ENCODE results near the gene KIR2DL1. TPM values are rescaled to one million over a fixed set of nuclear protein-coding genes. Genes with fewer than 3 reads are reported as not detected.
"Not testable (repeated sequence)": the region's sequence is repeated elsewhere in the genome, so short reads cannot be mapped to it uniquely, and the experiment has no call there.

Gene KIR2DL1
- total RNA-seq, 1 donor from 2014 or later, result not detected

GRCh38 chr19:54778896-54779295, 9.3 kb downstream of the KIR2DL1 start:
- H3K9me3 Mint-ChIP-seq; H3K4me1 Mint-ChIP-seq (ENCODE audit: low read depth); H3K36me3 Mint-ChIP-seq (ENCODE audit: low read depth); intact Hi-C loops (cut with micrococcal nuclease); H3K27ac Mint-ChIP-seq; DNase-seq (ENCODE audit: low spot score); H3K27me3 Mint-ChIP-seq (ENCODE audit: low read depth); H3K4me3 Mint-ChIP-seq (ENCODE audit: low read depth): not testable (repeated sequence)

- H3K4me1 Mint-ChIP-seq (ENCODE audit: low read depth); H3K9me3 Mint-ChIP-seq; DNase-seq (ENCODE audit: low spot score); H3K4me3 Mint-ChIP-seq (ENCODE audit: low read depth); intact Hi-C loops (cut with micrococcal nuclease); H3K27me3 Mint-ChIP-seq (ENCODE audit: low read depth); H3K27ac Mint-ChIP-seq; H3K36me3 Mint-ChIP-seq (ENCODE audit: low read depth): not testable (repeated sequence)
Measured at GRCh38 chr19:54782916-54783315, 13.3 kb downstream of the KIR2DL1 start.

- H3K36me3 Mint-ChIP-seq (ENCODE audit: low read depth); H3K4me1 Mint-ChIP-seq (ENCODE audit: low read depth); H3K27me3 Mint-ChIP-seq (ENCODE audit: low read depth); H3K9me3 Mint-ChIP-seq; intact Hi-C loops (cut with micrococcal nuclease); H3K4me3 Mint-ChIP-seq (ENCODE audit: low read depth); DNase-seq (ENCODE audit: low spot score); H3K27ac Mint-ChIP-seq: not testable (repeated sequence)
Measured at GRCh38 chr19:54786091-54786723, 16.6 kb downstream of the KIR2DL1 start.

- H3K27me3 Mint-ChIP-seq (ENCODE audit: low read depth), result not testable (repeated sequence)
Measured at GRCh38 chr19:54788154-54788553, 18.6 kb downstream of the KIR2DL1 start.

GRCh38 chr19:54790711-54791110, 21.1 kb downstream of the KIR2DL1 start:
- Mint-ChIP-seq H3K4me1 (ENCODE audit: low read depth) (peaks cover 9% of the 10 kb centered on the region), H3K36me3 (ENCODE audit: low read depth) (no peaks in the 10 kb centered on the region), H3K9me3 (no peaks in the 10 kb centered on the region), H3K4me3 (ENCODE audit: low read depth) (no peak overlapping the region), H3K27me3 (ENCODE audit: low read depth) (peaks cover 8% of the 10 kb centered on the region), H3K27ac (no peak overlapping the region)
- DNase-seq (ENCODE audit: low spot score), result no peak
- intact Hi-C loops (cut with micrococcal nuclease), result no loop called here

More at GRCh38 chr19:54788154-54788553, 18.6 kb downstream of the KIR2DL1 start:
- DNase-seq (ENCODE audit: low spot score); intact Hi-C loops (cut with micrococcal nuclease); H3K27ac Mint-ChIP-seq; H3K4me3 Mint-ChIP-seq (ENCODE audit: low read depth); H3K9me3 Mint-ChIP-seq; H3K4me1 Mint-ChIP-seq (ENCODE audit: low read depth); H3K36me3 Mint-ChIP-seq (ENCODE audit: low read depth): not testable (repeated sequence)

GRCh38 chr19:54791476-54791875, 21.9 kb downstream of the KIR2DL1 start:
- Mint-ChIP-seq H3K4me1 (ENCODE audit: low read depth) (peaks cover 9% of the 10 kb centered on the region), H3K27me3 (ENCODE audit: low read depth) (peaks cover 8% of the 10 kb centered on the region), H3K36me3 (ENCODE audit: low read depth) (no peaks in the 10 kb centered on the region), H3K27ac (no peak overlapping the region), H3K9me3 (no peaks in the 10 kb centered on the region), H3K4me3 (ENCODE audit: low read depth) (no peak overlapping the region)
- intact Hi-C loops (cut with micrococcal nuclease), result no loop called here
- DNase-seq (ENCODE audit: low spot score), result no peak

- Mint-ChIP-seq H3K4me3 (ENCODE audit: low read depth) (peak overlapping the region; percentile 72), H3K27me3 (ENCODE audit: low read depth) (peaks cover 10% of the 10 kb centered on the region), H3K9me3 (no peaks in the 10 kb centered on the region), H3K4me1 (ENCODE audit: low read depth) (peaks cover 9% of the 10 kb centered on the region), H3K27ac (no peak overlapping the region), H3K36me3 (ENCODE audit: low read depth) (no peaks in the 10 kb centered on the region)
- intact Hi-C loops (cut with micrococcal nuclease), result no loop called here
- DNase-seq (ENCODE audit: low spot score), result no peak
Measured at GRCh38 chr19:54792814-54793213, 23.2 kb downstream of the KIR2DL1 start.

- Mint-ChIP-seq H3K4me1 (ENCODE audit: low read depth) (peaks cover 9% of the 10 kb centered on the region), H3K36me3 (ENCODE audit: low read depth) (no peaks in the 10 kb centered on the region), H3K27me3 (ENCODE audit: low read depth) (peaks cover 10% of the 10 kb centered on the region), H3K4me3 (ENCODE audit: low read depth) (no peak overlapping the region), H3K27ac (no peak overlapping the region), H3K9me3 (no peaks in the 10 kb centered on the region)
- DNase-seq (ENCODE audit: low spot score), result no peak
- intact Hi-C loops (cut with micrococcal nuclease), result no loop called here
Measured at GRCh38 chr19:54795758-54796157, 26.2 kb downstream of the KIR2DL1 start.

- Mint-ChIP-seq H3K4me1 (ENCODE audit: low read depth) (no peaks in the 10 kb centered on the region), H3K9me3 (no peaks in the 10 kb centered on the region), H3K27me3 (ENCODE audit: low read depth) (peaks cover 2% of the 10 kb centered on the region), H3K4me3 (ENCODE audit: low read depth) (no peak within 1 kb of the TSS), H3K36me3 (ENCODE audit: low read depth) (no peaks in the 10 kb centered on the region), H3K27ac (no peak within 1 kb of the TSS)
- no peak for DNase-seq (ENCODE audit: low spot score)
- intact Hi-C loops (cut with micrococcal nuclease), result no loop called here
Measured at GRCh38 chr19:54803410-54803809, 33.8 kb downstream of the KIR2DL1 start, which contains the start of gene KIR2DL4. Gene KIR2DL4 (plus strand): TSS chr19:54803610. CDS start chr19:54803652, 42 bp downstream.

- peaks cover 2% of the 10 kb centered on the region for H3K27me3 Mint-ChIP-seq (ENCODE audit: low read depth)
- H3K36me3 Mint-ChIP-seq (ENCODE audit: low read depth), result no peaks in the 10 kb centered on the region
- no peak overlapping the region for H3K27ac Mint-ChIP-seq
- no peak overlapping the region for H3K4me3 Mint-ChIP-seq (ENCODE audit: low read depth)
- H3K9me3 Mint-ChIP-seq, result no peaks in the 10 kb centered on the region
- no peak for DNase-seq (ENCODE audit: low spot score)
- intact Hi-C loops (cut with micrococcal nuclease), result no loop called here
- no peaks in the 10 kb centered on the region for H3K4me1 Mint-ChIP-seq (ENCODE audit: low read depth)
Measured at GRCh38 chr19:54804101-54804500, 34.5 kb downstream of the KIR2DL1 start.

GRCh38 chr19:54804571-54804970, 35.0 kb downstream of the KIR2DL1 start:
- Mint-ChIP-seq H3K36me3 (ENCODE audit: low read depth) (no peaks in the 10 kb centered on the region), H3K4me3 (ENCODE audit: low read depth) (no peak overlapping the region), H3K27ac (no peak overlapping the region), H3K4me1 (ENCODE audit: low read depth) (no peaks in the 10 kb centered on the region), H3K9me3 (no peaks in the 10 kb centered on the region), H3K27me3 (ENCODE audit: low read depth) (peaks cover 2% of the 10 kb centered on the region)
- no peak for DNase-seq (ENCODE audit: low spot score)
- intact Hi-C loops (cut with micrococcal nuclease), result no loop called here

- H3K4me3 Mint-ChIP-seq (ENCODE audit: low read depth), result no peak overlapping the region
- H3K27me3 Mint-ChIP-seq (ENCODE audit: low read depth), result peaks cover 2% of the 10 kb centered on the region
- no peaks in the 10 kb centered on the region for H3K4me1 Mint-ChIP-seq (ENCODE audit: low read depth)
- no peaks in the 10 kb centered on the region for H3K9me3 Mint-ChIP-seq
- intact Hi-C loops (cut with micrococcal nuclease), result no loop called here
- DNase-seq (ENCODE audit: low spot score), result no peak
- no peaks in the 10 kb centered on the region for H3K36me3 Mint-ChIP-seq (ENCODE audit: low read depth)
- H3K27ac Mint-ChIP-seq, result no peak overlapping the region
Measured at GRCh38 chr19:54805665-54806515, 36.3 kb downstream of the KIR2DL1 start.

- H3K36me3 Mint-ChIP-seq (ENCODE audit: low read depth), result no peaks in the 10 kb centered on the region
- no peak overlapping the region for H3K4me3 Mint-ChIP-seq (ENCODE audit: low read depth)
- no peaks in the 10 kb centered on the region for H3K9me3 Mint-ChIP-seq
- no peak for DNase-seq (ENCODE audit: low spot score)
- intact Hi-C loops (cut with micrococcal nuclease), result no loop called here
- H3K4me1 Mint-ChIP-seq (ENCODE audit: low read depth), result no peaks in the 10 kb centered on the region
- no peak overlapping the region for H3K27ac Mint-ChIP-seq
- peaks cover 2% of the 10 kb centered on the region for H3K27me3 Mint-ChIP-seq (ENCODE audit: low read depth)
Measured at GRCh38 chr19:54806516-54806838, 36.9 kb downstream of the KIR2DL1 start.

All from activated T-helper 2 cell treated with anti-CD3 and anti-CD28 coated beads, Interferon-gamma antibody, Interleukin-2, Interleukin-4, amounts not matched to agents 10 μg/mL and 5 μg/mL and 100 μg/mL, durations not matched to agents 14 hours and 24 hours and 36 hours (primary cell).